Activated naive CD4-positive, alpha-beta T cell treated with anti-CD3 and anti-CD28 coated beads for 36 hours (primary cell): Measurements from ENCODE around the gene PATJ. TPM values are rescaled to one million over a fixed set of nuclear protein-coding genes. Genes with fewer than 3 reads are reported as not detected.
"Not testable (repeated sequence)": the region's sequence is repeated elsewhere in the genome, so short reads cannot be mapped to it uniquely, and the experiment has no call there.

Experiments
- CTCF ChIA-PET: fragments of 350-600 bp; sonication (Branson Sonifier 250); formaldehyde crosslinking; loops from one replicate; lab custom pipeline; 2021; ENCODE audit warnings: antibody characterized with exemption; lab: Charles Lee
- DNase-seq: peaks from one replicate; pipeline ENCODE4 v3.0.0-alpha.2; 2020
- H3K27ac Mint-ChIP-seq: one replicate; pipeline ENCODE4 v1.8.0; 2021; ENCODE audit warnings: mild to moderate bottlenecking, mixed read lengths
- H3K27me3 Mint-ChIP-seq: one replicate; pipeline ENCODE4 v1.8.0; 2021; ENCODE audit warnings: low read depth, mixed read lengths
- H3K36me3 Mint-ChIP-seq: one replicate; pipeline ENCODE4 v1.8.0; 2021; ENCODE audit warnings: low read depth, mixed read lengths
- H3K4me1 Mint-ChIP-seq: one replicate; pipeline ENCODE4 v1.8.0; 2021; ENCODE audit warnings: low read depth, mixed read lengths
- H3K4me3 Mint-ChIP-seq: one replicate; pipeline ENCODE4 v1.8.0; 2021; ENCODE audit warnings: mild to moderate bottlenecking, moderate library complexity, mixed read lengths
- H3K9me3 Mint-ChIP-seq: one replicate; pipeline ENCODE4 v1.8.0; 2021; ENCODE audit warnings: mixed read lengths
- intact Hi-C: fragments of 100-400 bp; cut with micrococcal nuclease; formaldehyde crosslinking; loops from one replicate; pipeline ENCODE4 v1.15.1; 2023
- total RNA-seq, 2 experiments: library from RNA; stranded (reverse); gene quantifications; one replicate each; pipeline ENCODE4 v1.2.3, GENCODE V29; 2021

The PATJ gene
- total RNA-seq, 2 experiments from 2014 or later: 13.3 to 13.5 TPM

DNA sequence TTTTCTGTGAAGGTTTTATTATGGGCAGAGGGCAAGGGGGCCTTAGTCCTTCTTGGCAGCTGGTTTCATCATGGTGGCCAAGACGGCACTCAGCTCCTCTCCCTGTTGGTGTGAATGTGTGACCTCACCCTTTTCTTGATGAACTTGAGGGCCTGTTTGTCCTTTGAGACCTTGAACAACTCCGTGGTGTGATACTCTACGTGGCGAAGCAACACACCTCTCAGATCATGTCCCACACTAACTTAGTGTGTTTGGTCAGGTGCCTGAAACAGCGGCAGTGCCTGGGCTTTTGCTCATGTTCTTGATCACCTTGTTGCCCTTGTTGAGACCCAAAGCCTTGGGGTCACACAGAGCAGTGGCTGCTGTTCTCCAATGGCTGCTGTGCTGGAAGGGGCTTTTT is 465.8 kb downstream of the PATJ start:
- no peaks in the 10 kb centered on the region for H3K4me1 Mint-ChIP-seq
- no peak for DNase-seq
- no peak overlapping the region for H3K27ac Mint-ChIP-seq
- peaks cover 20% of the 10 kb centered on the region for H3K9me3 Mint-ChIP-seq
- H3K36me3 Mint-ChIP-seq: peaks cover 2% of the 10 kb centered on the region
- H3K27me3 Mint-ChIP-seq: no peaks in the 10 kb centered on the region
- intact Hi-C loops: no loop called here
- H3K4me3 Mint-ChIP-seq: no peak overlapping the region
- CTCF ChIA-PET: no interaction called here

DNA sequence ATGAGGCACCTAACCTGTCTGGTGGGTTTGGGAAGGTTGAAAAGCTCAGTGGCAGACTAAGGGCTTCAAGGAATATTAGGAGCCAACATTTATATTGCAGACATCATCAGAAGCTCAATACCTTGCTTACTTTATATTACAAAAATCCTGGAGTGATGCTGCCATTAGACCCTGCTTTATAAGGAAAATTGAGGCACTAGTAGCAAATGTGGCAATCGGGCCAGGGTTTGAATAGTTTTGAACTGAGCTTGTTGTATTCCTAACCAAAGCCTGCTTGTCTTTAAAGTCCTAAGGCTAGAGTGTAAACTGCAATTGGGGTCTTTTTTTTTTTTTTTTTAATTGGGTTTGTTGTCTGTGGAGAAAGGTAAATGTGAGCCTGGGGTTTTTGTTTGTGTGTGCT is 466.7 kb downstream of the PATJ start:
- H3K27me3 Mint-ChIP-seq: no peaks in the 10 kb centered on the region
- H3K4me1 Mint-ChIP-seq: no peaks in the 10 kb centered on the region
- H3K27ac Mint-ChIP-seq: no peak overlapping the region
- peaks cover 20% of the 10 kb centered on the region for H3K9me3 Mint-ChIP-seq
- H3K4me3 Mint-ChIP-seq: no peak overlapping the region
- no peak for DNase-seq
- CTCF ChIA-PET: no interaction called here
- peaks cover 2% of the 10 kb centered on the region for H3K36me3 Mint-ChIP-seq
- intact Hi-C loops: no loop called here

DNA sequence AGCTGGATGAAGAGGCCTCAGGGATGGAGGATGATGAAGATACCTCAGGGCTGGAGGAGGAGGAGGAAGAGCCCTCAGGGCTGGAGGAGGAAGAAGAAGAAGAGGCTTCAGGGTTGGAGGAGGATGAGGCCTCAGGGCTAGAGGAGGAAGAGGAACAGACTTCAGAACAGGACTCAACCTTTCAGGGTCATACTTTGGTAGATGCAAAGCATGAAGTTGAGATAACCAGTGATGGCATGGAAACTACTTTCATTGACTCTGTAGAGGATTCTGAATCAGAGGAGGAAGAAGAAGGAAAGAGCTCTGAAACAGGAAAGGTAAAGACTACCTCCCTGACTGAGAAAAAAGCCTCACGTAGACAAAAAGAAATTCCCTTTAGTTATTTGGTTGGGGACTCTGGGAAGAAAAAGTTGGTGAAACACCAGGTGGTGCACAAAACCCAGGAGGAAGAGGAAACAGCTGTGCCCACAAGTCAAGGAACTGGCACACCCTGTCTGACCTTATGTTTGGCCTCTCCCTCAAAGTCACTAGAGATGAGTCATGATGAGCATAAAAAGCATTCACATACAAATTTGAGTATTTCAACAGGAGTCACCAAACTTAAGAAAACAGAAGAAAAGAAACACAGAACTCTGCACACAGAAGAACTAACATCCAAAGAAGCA is 467.8 kb downstream of the PATJ start:
- intact Hi-C loops: no loop called here
- H3K4me3 Mint-ChIP-seq: no peak overlapping the region
- DNase-seq: peak; percentile 8

DNA sequence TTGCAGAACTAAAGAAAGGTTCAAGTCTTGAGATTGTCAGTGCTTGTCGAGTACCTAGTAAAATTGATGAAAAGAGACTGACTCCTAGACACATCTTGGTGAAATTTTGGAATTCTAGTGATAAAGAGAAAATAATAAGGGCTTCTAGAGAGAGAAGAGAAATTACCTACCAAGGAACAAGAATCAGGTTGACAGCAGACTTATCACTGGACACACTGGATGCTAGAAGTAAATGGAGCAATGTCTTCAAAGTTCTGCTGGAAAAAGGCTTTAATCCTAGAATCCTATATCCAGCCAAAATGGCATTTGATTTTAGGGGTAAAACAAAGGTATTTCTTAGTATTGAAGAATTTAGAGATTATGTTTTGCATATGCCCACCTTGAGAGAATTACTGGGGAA is 468.7 kb downstream of the PATJ start:
- Mint-ChIP-seq H3K27ac (no peak overlapping the region), H3K4me1 (no peaks in the 10 kb centered on the region), H3K27me3 (no peaks in the 10 kb centered on the region), H3K4me3 (no peak overlapping the region), H3K9me3 (peaks cover 20% of the 10 kb centered on the region), H3K36me3 (peaks cover 2% of the 10 kb centered on the region)
- intact Hi-C loops: no loop called here
- no peak for DNase-seq
- CTCF ChIA-PET: no interaction called here

More for the DNA sequence above, 467.8 kb downstream of the PATJ start:
- Mint-ChIP-seq H3K27me3 (no peaks in the 10 kb centered on the region), H3K36me3 (peaks cover 2% of the 10 kb centered on the region), H3K4me1 (no peaks in the 10 kb centered on the region), H3K9me3 (peaks cover 20% of the 10 kb centered on the region), H3K27ac (no peak overlapping the region)
- CTCF ChIA-PET: no interaction called here

DNA sequence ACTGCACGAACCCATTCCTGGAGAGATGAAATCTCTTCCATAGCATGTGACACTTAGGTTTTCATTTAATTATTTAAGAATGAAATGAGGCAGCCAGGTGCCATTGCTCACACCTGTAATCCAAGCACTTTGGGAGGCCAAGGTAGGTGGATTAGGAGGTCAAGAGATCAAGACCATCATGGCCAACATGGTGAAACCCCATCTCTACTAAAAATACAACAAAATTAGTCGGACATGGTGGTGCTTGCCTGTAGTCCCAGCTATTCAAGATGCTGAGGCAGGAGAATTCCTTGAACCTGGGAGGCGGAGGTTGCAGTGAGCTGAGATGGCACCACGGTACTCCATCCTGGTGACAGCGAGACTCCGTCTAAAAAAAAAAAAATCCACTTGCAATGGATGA is 470.1 kb downstream of the PATJ start:
- CTCF ChIA-PET: interaction anchor here (1.1 kb wide), 1 partner anchor 208 kb away, joined by 3 read pairs; no protein-coding TSS in a partner anchor
- intact Hi-C loops: no loop called here
- Mint-ChIP-seq H3K4me3 (no peak overlapping the region), H3K27ac (no peak overlapping the region), H3K27me3 (no peaks in the 10 kb centered on the region), H3K4me1 (no peaks in the 10 kb centered on the region), H3K9me3 (peaks cover 20% of the 10 kb centered on the region), H3K36me3 (peaks cover 2% of the 10 kb centered on the region)
- no peak for DNase-seq

DNA sequence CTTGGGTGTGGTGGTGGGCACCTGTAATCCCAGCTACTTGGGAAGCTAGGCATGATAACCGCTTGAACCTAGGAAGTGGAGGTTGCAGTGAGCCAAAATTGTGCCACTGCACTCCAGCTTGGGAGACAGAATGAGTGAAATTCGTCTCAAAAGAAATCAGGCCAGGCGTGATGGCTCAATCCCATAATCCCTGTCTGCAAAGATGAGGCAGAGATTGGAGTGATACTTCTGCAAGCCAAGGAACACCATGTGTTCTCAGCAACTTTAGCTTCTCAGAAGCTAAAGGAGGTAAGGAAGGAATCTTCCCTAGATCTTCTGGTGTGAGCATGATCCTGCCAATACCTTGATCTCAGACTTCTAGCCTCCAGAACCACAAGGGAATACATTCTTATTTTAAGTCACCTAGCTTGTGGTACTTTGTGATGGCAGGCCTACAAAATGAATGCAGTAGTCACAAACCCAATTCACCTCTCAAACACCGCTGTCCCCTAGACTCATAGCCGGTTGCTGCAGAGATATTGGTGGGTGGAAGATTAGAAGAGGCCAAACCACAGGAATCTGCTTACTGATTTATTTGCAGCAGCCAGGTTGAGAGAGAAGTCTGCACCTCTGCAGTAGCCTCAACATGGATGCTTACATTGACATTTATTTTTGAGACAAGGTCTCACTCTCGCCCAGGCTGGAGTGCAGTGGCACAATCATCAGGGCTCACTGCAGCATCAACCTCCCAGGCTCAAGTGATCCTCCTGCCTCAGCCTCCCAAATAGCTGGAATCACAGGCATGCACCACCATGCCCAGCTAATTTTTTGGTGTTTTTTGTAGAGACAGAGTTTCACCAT is 471.0 kb downstream of the PATJ start:
- no peak overlapping the region for H3K27ac Mint-ChIP-seq
- H3K27me3 Mint-ChIP-seq: no peaks in the 10 kb centered on the region
- intact Hi-C loops: no loop called here
- H3K9me3 Mint-ChIP-seq: peaks cover 20% of the 10 kb centered on the region
- CTCF ChIA-PET: interaction anchor here (1.1 kb wide), 1 partner anchor 207 kb away, joined by 3 read pairs; no protein-coding TSS in a partner anchor
- H3K4me1 Mint-ChIP-seq: no peaks in the 10 kb centered on the region
- peaks cover 2% of the 10 kb centered on the region for H3K36me3 Mint-ChIP-seq
- DNase-seq: no peak
- no peak overlapping the region for H3K4me3 Mint-ChIP-seq

DNA sequence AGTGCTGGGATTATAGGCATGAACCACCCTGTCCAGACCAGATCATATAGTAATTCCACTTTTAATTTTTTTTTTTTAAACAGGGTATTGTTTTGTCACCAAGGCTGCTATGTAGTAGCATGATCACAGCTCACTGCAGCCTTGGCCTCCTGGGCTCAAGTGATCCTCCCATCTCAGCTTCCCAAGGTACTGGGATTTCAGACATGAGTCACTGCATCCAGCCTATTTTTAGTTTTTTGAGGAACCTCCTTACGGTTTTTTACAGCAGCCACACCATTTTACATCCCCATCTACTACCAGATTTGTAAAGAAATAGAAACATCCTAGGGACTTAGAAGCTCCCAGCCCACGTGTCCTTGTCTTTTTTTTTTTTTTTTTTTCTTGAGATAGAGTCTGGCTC is 476.3 kb downstream of the PATJ start:
- no peak for DNase-seq
- CTCF ChIA-PET: no interaction called here
- intact Hi-C loops: no loop called here
- H3K4me1 Mint-ChIP-seq: no peaks in the 10 kb centered on the region
- H3K36me3 Mint-ChIP-seq: no peaks in the 10 kb centered on the region
- H3K4me3 Mint-ChIP-seq: no peak overlapping the region
- H3K27me3 Mint-ChIP-seq: no peaks in the 10 kb centered on the region
- no peak overlapping the region for H3K27ac Mint-ChIP-seq
- no peaks in the 10 kb centered on the region for H3K9me3 Mint-ChIP-seq

DNA sequence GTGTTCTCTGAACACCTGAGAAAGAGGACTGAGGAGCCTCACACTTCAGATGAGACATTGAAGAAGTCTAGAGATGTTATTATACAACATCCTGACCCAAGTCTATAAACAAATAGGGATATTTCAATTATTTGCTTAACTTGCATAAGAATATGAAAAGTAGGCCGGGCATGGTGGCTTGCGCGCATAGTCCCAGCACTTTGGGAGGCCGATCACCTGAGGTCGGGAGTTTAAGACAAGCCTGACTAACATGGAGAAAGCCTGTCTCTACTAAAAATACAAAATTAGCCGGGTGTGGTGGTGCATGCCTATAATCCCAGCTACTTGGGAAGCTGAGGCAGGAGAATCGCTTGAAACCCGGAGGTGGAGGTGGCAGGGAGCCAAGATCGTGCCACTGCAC is 478.2 kb downstream of the PATJ start:
- H3K27ac Mint-ChIP-seq, DNase-seq, H3K27me3 Mint-ChIP-seq, H3K36me3 Mint-ChIP-seq, H3K4me3 Mint-ChIP-seq, H3K9me3 Mint-ChIP-seq, intact Hi-C loops, CTCF ChIA-PET, H3K4me1 Mint-ChIP-seq: not testable (repeated sequence)

DNA sequence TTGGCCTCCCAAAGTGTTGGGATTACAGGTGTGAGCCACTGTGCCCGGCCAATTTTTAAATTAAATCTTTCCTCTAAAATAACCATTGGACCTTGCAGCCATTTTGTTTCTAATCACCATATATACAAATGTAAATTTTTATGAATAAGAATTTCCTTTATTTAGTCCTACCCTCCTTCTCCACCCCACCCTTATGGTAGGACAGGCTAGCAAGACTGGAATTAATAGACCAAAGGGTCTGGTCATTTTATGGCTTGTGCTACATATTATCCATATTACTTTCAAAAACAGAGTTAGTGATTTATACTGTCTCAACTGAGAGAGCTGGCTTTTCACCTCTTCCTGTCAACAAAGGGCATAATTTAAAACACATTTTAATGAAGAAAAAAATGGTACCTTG is 478.9 kb downstream of the PATJ start:
- H3K27me3 Mint-ChIP-seq: no peaks in the 10 kb centered on the region
- no peak overlapping the region for H3K4me3 Mint-ChIP-seq
- H3K4me1 Mint-ChIP-seq: no peaks in the 10 kb centered on the region
- no peak for DNase-seq
- no peaks in the 10 kb centered on the region for H3K9me3 Mint-ChIP-seq
- intact Hi-C loops: no loop called here
- H3K36me3 Mint-ChIP-seq: no peaks in the 10 kb centered on the region
- CTCF ChIA-PET: no interaction called here
- H3K27ac Mint-ChIP-seq: no peak overlapping the region

DNA sequence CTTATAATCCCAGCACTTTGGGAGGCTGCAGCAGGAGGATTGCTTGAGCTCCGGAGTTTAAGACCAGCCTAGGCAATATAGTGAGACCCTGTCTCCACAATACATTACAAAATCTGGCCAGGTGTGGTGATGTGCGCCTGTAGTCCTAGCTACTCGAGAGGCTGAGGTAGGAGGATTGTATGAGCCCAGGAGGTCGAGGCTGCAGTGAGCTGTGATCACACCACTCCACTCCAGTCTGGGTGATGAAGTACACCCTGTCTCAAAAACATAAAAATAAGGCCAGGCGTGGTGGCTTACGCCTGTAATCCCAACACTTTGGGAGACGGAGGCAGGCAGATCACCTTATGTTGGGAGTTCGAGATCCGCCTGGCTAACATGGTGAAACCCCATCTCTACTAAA is 480.0 kb downstream of the PATJ start:
- CTCF ChIA-PET: no interaction called here
- DNase-seq: no peak
- H3K36me3 Mint-ChIP-seq: no peaks in the 10 kb centered on the region
- H3K9me3 Mint-ChIP-seq: no peaks in the 10 kb centered on the region
- H3K27me3 Mint-ChIP-seq: no peaks in the 10 kb centered on the region
- intact Hi-C loops: no loop called here
- no peaks in the 10 kb centered on the region for H3K4me1 Mint-ChIP-seq
- H3K4me3 Mint-ChIP-seq: no peak overlapping the region
- H3K27ac Mint-ChIP-seq: no peak overlapping the region

DNA sequence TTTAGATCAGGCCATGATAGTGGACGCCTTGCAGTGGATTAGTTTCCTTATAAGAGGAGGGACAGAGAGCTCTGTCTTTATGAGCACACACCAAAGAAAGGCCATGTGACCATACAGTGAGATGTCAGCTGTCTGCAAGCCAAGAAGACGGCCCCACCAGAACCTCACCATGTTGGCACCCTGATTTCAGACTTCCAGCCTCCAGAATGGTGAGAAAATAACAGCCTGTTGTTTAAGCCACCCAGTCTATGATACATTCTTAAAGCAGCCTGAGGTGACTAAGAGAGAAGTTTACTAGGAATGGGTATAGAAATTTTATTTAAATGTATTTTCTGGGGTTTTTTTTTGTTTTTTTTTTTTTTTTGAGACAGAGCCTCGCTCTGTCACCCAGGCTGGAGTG is 481.9 kb downstream of the PATJ start:
- H3K36me3 Mint-ChIP-seq: no peaks in the 10 kb centered on the region
- no peaks in the 10 kb centered on the region for H3K4me1 Mint-ChIP-seq
- CTCF ChIA-PET: no interaction called here
- no peaks in the 10 kb centered on the region for H3K9me3 Mint-ChIP-seq
- no peak overlapping the region for H3K27ac Mint-ChIP-seq
- intact Hi-C loops: no loop called here
- H3K4me3 Mint-ChIP-seq: no peak overlapping the region
- DNase-seq: no peak
- H3K27me3 Mint-ChIP-seq: no peaks in the 10 kb centered on the region

DNA sequence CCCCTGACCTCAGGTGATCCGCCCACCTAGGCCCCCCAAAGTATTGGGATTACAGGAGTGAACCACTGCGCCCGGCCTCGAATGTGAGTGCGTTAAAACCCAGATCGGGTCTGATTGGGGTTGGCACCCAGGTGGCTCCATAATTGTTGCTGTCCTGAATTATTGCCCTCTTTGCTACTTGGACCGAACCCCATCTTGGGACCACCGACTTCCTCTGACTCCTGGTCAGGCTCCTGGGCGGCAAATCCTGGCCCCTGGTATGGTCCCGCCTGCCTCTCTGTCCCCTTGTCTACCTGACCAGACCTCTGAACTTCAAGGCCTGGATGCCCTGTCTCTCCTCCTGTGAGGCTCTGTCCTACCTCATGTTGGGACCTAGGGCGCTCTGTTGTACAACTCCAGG is 485.2 kb downstream of the PATJ start:
- Mint-ChIP-seq H3K4me1 (no peaks in the 10 kb centered on the region), H3K27ac (no peak overlapping the region), H3K9me3 (no peaks in the 10 kb centered on the region), H3K36me3 (no peaks in the 10 kb centered on the region), H3K27me3 (peaks cover 3% of the 10 kb centered on the region), H3K4me3 (no peak overlapping the region)
- CTCF ChIA-PET: no interaction called here
- no peak for DNase-seq
- intact Hi-C loops: no loop called here
